Measurements from ENCODE around the gene PTPN4. TPM values are rescaled to one million over a fixed set of nuclear protein-coding genes. Genes with fewer than 3 reads are reported as not detected.

Gene PTPN4
- total and polyA plus RNA-seq, 10 of the 15 experiments (the other 5 are each of a cell fraction or from before 2014, with no cell fraction given) = 5.0 to 29.7 (median 23.7) TPM

DNA sequence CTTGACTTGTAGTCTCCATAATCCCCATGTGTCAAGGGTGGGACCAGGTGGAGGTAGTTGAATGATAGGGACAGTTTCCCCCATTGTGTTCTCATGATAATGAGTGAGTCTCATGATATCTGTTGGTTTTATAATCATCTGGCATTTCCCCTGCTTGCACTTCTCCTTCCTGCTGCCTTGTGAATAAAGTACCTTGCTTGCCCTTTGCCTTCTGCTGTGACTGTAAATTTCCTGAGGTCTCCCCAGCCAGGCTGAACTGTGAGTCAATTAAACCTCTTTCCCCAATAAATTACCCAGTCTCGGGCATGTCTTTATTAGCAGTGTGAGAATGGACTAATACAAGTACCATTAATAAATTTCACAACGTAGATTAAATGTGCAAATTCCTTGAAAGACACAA is 150.8 kb downstream of the PTPN4 start:
- no peaks in the 10 kb centered on the region for H4K20me1 ChIP-seq (ENCODE audit: control insufficient read depth, insufficient read depth)
- 94% methylated on average over 2 of the region's 2 CpGs for WGBS (ENCODE audit: insufficient coverage, insufficient replicate concordance, low lambda C conversion rate, missing lambda C conversion rate)
- H3K4me1 ChIP-seq (ENCODE audit: control insufficient read depth, insufficient read depth, low read length) = no peaks in the 10 kb centered on the region
- TF ChIP-seq ESRRA (IDR thresholded peaks at IDR 0.05; ENCODE audit: low read length) = no peak
- no peak for TF ChIP-seq ZNF622 (IDR thresholded peaks at IDR 0.05)
- TF ChIP-seq, protein P1, sequence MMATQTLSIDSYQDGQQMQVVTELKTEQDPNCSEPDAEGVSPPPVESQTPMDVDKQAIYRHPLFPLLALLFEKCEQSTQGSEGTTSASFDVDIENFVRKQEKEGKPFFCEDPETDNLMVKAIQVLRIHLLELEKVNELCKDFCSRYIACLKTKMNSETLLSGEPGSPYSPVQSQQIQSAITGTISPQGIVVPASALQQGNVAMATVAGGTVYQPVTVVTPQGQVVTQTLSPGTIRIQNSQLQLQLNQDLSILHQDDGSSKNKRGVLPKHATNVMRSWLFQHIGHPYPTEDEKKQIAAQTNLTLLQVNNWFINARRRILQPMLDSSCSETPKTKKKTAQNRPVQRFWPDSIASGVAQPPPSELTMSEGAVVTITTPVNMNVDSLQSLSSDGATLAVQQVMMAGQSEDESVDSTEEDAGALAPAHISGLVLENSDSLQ (IDR thresholded peaks at IDR 0.05) = no peak
- TF ChIP-seq NR2C1 (IDR thresholded peaks at IDR 0.05) = no peak
- no peak for TF ChIP-seq SMC3 (IDR thresholded peaks at IDR 0.05; ENCODE audit: borderline replicate concordance, low read length)
- TF ChIP-seq, protein P2, sequence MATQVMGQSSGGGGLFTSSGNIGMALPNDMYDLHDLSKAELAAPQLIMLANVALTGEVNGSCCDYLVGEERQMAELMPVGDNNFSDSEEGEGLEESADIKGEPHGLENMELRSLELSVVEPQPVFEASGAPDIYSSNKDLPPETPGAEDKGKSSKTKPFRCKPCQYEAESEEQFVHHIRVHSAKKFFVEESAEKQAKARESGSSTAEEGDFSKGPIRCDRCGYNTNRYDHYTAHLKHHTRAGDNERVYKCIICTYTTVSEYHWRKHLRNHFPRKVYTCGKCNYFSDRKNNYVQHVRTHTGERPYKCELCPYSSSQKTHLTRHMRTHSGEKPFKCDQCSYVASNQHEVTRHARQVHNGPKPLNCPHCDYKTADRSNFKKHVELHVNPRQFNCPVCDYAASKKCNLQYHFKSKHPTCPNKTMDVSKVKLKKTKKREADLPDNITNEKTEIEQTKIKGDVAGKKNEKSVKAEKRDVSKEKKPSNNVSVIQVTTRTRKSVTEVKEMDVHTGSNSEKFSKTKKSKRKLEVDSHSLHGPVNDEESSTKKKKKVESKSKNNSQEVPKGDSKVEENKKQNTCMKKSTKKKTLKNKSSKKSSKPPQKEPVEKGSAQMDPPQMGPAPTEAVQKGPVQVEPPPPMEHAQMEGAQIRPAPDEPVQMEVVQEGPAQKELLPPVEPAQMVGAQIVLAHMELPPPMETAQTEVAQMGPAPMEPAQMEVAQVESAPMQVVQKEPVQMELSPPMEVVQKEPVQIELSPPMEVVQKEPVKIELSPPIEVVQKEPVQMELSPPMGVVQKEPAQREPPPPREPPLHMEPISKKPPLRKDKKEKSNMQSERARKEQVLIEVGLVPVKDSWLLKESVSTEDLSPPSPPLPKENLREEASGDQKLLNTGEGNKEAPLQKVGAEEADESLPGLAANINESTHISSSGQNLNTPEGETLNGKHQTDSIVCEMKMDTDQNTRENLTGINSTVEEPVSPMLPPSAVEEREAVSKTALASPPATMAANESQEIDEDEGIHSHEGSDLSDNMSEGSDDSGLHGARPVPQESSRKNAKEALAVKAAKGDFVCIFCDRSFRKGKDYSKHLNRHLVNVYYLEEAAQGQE (IDR thresholded peaks at IDR 0.05; ENCODE audit: low read depth, low read length) = no peak
- no peak for TF ChIP-seq IKZF1 (conservative IDR thresholded peaks at IDR 0.05)
- TF ChIP-seq, protein P3, sequence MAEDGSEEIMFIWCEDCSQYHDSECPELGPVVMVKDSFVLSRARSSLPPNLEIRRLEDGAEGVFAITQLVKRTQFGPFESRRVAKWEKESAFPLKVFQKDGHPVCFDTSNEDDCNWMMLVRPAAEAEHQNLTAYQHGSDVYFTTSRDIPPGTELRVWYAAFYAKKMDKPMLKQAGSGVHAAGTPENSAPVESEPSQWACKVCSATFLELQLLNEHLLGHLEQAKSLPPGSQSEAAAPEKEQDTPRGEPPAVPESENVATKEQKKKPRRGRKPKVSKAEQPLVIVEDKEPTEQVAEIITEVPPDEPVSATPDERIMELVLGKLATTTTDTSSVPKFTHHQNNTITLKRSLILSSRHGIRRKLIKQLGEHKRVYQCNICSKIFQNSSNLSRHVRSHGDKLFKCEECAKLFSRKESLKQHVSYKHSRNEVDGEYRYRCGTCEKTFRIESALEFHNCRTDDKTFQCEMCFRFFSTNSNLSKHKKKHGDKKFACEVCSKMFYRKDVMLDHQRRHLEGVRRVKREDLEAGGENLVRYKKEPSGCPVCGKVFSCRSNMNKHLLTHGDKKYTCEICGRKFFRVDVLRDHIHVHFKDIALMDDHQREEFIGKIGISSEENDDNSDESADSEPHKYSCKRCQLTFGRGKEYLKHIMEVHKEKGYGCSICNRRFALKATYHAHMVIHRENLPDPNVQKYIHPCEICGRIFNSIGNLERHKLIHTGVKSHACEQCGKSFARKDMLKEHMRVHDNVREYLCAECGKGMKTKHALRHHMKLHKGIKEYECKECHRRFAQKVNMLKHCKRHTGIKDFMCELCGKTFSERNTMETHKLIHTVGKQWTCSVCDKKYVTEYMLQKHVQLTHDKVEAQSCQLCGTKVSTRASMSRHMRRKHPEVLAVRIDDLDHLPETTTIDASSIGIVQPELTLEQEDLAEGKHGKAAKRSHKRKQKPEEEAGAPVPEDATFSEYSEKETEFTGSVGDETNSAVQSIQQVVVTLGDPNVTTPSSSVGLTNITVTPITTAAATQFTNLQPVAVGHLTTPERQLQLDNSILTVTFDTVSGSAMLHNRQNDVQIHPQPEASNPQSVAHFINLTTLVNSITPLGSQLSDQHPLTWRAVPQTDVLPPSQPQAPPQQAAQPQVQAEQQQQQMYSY (CRISPR knock-in tag; IDR thresholded peaks at IDR 0.05) = no peak
- no peak for TF ChIP-seq CBX3 (IDR thresholded peaks at IDR 0.05; ENCODE audit: borderline replicate concordance, low read depth)
- TF ChIP-seq SMARCA5 (IDR thresholded peaks at IDR 0.05) = no peak
- TF ChIP-seq, protein P4, sequence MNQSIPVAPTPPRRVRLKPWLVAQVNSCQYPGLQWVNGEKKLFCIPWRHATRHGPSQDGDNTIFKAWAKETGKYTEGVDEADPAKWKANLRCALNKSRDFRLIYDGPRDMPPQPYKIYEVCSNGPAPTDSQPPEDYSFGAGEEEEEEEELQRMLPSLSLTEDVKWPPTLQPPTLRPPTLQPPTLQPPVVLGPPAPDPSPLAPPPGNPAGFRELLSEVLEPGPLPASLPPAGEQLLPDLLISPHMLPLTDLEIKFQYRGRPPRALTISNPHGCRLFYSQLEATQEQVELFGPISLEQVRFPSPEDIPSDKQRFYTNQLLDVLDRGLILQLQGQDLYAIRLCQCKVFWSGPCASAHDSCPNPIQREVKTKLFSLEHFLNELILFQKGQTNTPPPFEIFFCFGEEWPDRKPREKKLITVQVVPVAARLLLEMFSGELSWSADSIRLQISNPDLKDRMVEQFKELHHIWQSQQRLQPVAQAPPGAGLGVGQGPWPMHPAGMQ (IDR thresholded peaks at IDR 0.05; ENCODE audit: borderline replicate concordance) = no peak
- TF ChIP-seq, protein P5, sequence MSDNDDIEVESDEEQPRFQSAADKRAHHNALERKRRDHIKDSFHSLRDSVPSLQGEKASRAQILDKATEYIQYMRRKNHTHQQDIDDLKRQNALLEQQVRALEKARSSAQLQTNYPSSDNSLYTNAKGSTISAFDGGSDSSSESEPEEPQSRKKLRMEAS (IDR thresholded peaks at IDR 0.05; ENCODE audit: low read depth, low read length) = no peak
- no peak for TF ChIP-seq ZBED1 (IDR thresholded peaks at IDR 0.05; ENCODE audit: borderline replicate concordance)
- TF ChIP-seq, protein P6, sequence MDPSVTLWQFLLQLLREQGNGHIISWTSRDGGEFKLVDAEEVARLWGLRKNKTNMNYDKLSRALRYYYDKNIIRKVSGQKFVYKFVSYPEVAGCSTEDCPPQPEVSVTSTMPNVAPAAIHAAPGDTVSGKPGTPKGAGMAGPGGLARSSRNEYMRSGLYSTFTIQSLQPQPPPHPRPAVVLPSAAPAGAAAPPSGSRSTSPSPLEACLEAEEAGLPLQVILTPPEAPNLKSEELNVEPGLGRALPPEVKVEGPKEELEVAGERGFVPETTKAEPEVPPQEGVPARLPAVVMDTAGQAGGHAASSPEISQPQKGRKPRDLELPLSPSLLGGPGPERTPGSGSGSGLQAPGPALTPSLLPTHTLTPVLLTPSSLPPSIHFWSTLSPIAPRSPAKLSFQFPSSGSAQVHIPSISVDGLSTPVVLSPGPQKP (IDR thresholded peaks at IDR 0.05; ENCODE audit: low read depth, low read length) = no peak

More for the DNA sequence above, 150.8 kb downstream of the PTPN4 start:
- BruUV-seq (replicated peaks) = no TSS peak
- ChIA-PET POLR2A (no interaction called here), RAD21 (ENCODE audit: unreplicated experiment) (no interaction called here), SMC1A (ENCODE audit: uncharacterized antibody, unreplicated experiment) (no interaction called here), CTCF (interaction anchor here (0.6 kb wide), 1 partner anchor 11 kb away, joined by 3 read pairs; no protein-coding TSS in a partner anchor)
- no peak overlapping the region for H3K4me2 ChIP-seq (ENCODE audit: control insufficient read depth, insufficient read depth)
- H3K36me3 ChIP-seq (ENCODE audit: control insufficient read depth in 2 of 2, insufficient read depth in 2 of 2, low read length in 1 of 2) = no peaks in the 10 kb centered on the region
- H3K9me3 ChIP-seq (replicated peaks; ENCODE audit: control insufficient read depth, insufficient read depth, low read length) = no peaks in the 10 kb centered on the region; the same call in 2 of the 3 replicates
- no peak for FAIRE-seq
- no peak for DNase-seq (ENCODE audit: low read depth, low spot score)
- H3K27ac ChIP-seq (ENCODE audit: control insufficient read depth, insufficient read depth) = no peak overlapping the region
- intact Hi-C loops (cut with micrococcal nuclease; ENCODE audit: unreplicated experiment) (no loop called here), in situ Hi-C loops (cut with MboI) (no loop called here)
- H3K9ac ChIP-seq (ENCODE audit: control insufficient read depth, insufficient read depth, low read length) = no peak overlapping the region
- H3K27me3 ChIP-seq (replicated peaks in 1 of 2; ENCODE audit: control insufficient read depth in 2 of 2, insufficient read depth in 2 of 2, low read length in 1 of 2) = no peaks in the 10 kb centered on the region
- no peak overlapping the region for H2AFZ ChIP-seq (ENCODE audit: control insufficient read depth, low read depth, low read length)
- H3K79me2 ChIP-seq (ENCODE audit: control insufficient read depth, insufficient read depth, low read length) = no peaks in the 10 kb centered on the region
- no peak for ATAC-seq
- H3K4me3 ChIP-seq = no peak overlapping the region

Data from GM12878 (cell line).